Fibroblast of the aortic adventitia (primary cell): ENCODE results near the gene TMEM132D. TPM values are rescaled to one million over a fixed set of nuclear protein-coding genes. Genes with fewer than 3 reads are reported as not detected.

Experiments
- DNase-seq: peaks from one replicate; pipeline ENCODE4 v3.0.0-alpha.2; 2010; ENCODE audit warnings: low read depth
- H3K4me3 ChIP-seq: 2 replicates; pipeline ENCODE4 v1.5.1; 2011; ENCODE audit warnings: low read depth, mild to moderate bottlenecking, control low read depth, low read length, moderate library complexity
- total RNA-seq: library from RNA; depleted of rRNA; stranded (reverse); fragments of >200 nt; gene quantifications from 2 replicates; pipeline ENCODE4 v1.2.3, GENCODE V29; 2012; ENCODE audit warnings: low replicate concordance
- TF ChIP-seq, protein P1 (sequence below): IDR thresholded peaks from 2 replicates; pipeline ENCODE4 v1.5.1; 2011; ENCODE audit warnings: mild to moderate bottlenecking, low read length, control low read depth, inconsistent platforms; ENCODE audit not compliant: insufficient read depth

Gene TMEM132D
- total RNA-seq, 1 donor: not detected

DNA sequence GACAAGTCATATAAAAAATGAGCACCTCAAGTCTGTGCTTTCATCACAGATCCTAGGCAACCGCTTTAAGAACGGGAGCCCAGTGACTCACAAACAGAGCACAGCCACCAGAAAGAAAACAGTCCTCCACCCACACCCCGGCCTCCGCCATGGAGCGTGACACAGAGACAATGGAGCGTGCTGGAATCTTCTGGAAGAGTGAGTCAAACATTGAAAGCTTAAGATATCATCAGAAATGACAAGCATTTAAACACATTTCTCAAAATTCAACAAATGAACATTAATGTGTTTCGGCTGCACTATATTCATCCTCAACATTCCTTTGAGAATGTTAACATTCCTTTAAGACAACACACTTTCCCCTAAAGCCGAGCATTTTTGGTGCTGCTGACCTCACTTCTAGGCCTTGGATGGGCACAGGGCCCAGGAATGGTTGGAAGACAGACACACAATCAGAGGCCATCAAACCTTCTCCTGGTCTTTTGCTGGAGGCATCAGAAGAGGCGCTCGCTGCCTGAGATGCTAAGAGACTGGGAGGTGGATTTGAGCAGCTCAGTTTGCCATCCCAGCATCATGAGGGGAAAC lies 23.6 kb upstream of the TMEM132D start:
- TF ChIP-seq, protein P1, sequence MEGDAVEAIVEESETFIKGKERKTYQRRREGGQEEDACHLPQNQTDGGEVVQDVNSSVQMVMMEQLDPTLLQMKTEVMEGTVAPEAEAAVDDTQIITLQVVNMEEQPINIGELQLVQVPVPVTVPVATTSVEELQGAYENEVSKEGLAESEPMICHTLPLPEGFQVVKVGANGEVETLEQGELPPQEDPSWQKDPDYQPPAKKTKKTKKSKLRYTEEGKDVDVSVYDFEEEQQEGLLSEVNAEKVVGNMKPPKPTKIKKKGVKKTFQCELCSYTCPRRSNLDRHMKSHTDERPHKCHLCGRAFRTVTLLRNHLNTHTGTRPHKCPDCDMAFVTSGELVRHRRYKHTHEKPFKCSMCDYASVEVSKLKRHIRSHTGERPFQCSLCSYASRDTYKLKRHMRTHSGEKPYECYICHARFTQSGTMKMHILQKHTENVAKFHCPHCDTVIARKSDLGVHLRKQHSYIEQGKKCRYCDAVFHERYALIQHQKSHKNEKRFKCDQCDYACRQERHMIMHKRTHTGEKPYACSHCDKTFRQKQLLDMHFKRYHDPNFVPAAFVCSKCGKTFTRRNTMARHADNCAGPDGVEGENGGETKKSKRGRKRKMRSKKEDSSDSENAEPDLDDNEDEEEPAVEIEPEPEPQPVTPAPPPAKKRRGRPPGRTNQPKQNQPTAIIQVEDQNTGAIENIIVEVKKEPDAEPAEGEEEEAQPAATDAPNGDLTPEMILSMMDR: no peak
- no peak for DNase-seq

DNA sequence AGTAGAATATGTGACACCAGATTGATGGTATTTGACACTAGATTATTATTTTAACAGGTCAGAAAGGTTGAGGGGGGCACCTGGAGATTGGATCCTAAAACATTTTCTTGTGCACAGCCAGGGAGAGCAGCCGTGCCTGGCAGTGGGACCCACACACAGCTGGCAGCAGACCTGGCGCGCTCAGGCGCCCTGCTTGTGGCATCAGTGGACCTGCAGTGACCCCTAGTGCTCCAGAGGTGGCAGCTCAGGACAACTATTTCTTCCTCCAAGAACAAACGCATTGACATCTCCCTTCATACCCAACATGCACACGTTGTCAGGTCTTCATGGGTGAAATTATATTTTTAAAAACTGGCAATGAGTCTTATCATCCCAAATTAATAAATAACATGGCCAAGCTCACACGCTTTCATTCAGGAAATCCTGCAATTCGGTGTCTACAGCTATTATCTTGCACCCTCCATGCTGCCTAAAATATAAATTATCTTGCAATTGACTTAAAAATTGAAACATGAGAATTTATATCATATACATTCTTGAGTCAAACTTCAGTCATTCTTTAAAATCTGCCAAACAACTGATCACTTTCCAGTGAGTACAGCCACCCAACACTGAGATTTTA lies 7.7 kb upstream of the TMEM132D start:
- no peak overlapping the region for H3K4me3 ChIP-seq
- DNase-seq: no peak
- TF ChIP-seq, protein P1: no peak

More for the DNA sequence above, 23.6 kb upstream of the TMEM132D start:
- no peak overlapping the region for H3K4me3 ChIP-seq

DNA sequence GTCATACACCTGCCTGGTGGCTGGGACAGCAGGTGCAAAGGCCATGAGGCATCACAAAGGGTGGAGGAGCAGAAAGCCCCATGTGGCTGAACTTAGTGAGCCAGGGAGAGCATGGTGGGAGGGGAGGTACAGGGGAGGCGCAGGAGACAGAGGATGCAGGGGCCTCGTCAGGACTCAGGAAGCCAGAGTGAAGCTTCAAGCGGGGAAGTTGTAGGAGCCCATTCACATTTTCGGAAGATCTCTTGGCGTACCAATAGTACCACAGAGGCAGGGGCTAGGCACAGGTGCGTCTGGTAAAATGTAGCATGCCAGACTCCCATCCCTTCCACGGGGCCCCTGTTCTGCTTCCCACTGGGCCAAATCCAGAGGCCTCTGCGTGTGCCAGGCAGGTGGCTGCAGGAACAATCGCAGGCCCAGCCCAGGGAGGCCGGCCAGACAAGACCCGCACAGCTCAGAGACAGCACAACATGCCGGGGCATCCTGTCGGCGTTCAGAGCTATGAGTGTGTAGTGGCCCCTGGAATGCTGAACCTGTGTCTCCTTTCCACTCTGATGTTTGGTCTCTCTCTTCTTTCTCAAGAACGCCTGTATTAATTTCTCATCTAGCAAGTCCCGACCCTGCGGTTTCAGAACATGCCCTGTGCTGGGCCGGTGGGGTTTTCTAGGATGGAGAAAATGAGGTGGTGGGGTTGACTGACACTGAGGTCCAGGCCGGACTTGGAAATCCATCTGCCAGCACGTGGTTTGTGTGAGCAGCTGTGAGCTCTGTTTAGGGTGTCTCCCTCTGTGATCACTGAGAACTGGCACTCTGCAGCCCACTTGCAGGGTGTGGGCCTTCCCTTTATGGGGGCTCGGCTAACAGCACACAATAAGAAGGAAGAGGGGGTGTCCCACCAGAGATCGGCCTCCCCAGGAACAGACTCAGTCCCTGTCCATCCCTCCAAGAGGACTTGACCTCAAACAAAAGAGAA lies 5.5 kb upstream of the TMEM132D start:
- no peak overlapping the region for H3K4me3 ChIP-seq
- DNase-seq: no peak
- TF ChIP-seq, protein P1: no peak

DNA sequence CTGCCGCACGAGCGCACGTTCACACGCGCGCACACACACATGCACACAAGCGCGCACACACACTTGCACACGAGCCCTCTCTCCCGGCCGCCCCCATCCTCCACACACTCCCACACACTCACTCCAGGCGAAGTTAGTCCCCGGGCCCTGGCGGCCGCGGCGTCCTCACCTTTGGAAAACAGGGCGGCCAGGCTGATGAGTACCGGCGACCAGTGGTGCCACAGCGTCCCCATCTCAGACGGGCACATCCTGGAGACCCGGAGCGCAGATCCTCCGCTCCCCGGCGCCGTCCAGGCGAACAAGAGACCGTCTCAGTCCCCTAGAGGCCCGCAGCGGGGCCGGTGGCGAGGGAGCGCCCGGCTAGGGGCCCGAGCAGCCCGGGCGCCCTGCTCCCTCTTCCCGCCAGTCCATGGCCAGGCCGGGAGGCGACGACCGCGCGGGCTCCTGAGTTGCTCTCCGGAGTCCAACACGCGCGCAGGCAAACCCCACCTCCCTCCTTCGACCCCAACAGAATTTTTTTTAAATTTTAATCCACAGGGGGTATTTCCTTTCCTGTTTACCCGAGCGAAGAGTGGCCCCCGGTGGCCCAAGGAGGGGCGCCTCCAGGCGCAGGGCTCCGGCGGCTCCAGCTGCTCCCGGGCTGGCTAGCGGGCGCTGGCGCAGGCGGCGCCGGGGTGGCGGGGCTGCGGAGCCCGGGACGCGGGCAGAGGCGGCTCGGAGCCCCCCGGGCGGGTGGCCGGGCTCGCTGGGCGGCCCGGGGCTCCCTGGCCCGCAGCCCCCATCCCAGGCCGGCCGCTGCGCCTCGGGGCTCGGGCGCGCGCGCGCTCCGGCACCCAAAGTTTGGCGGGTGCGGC lies 506 bp downstream of the TMEM132D start:
- no peak for DNase-seq
- TF ChIP-seq, protein P1: no peak
- H3K4me3 ChIP-seq: no peak overlapping the region

DNA sequence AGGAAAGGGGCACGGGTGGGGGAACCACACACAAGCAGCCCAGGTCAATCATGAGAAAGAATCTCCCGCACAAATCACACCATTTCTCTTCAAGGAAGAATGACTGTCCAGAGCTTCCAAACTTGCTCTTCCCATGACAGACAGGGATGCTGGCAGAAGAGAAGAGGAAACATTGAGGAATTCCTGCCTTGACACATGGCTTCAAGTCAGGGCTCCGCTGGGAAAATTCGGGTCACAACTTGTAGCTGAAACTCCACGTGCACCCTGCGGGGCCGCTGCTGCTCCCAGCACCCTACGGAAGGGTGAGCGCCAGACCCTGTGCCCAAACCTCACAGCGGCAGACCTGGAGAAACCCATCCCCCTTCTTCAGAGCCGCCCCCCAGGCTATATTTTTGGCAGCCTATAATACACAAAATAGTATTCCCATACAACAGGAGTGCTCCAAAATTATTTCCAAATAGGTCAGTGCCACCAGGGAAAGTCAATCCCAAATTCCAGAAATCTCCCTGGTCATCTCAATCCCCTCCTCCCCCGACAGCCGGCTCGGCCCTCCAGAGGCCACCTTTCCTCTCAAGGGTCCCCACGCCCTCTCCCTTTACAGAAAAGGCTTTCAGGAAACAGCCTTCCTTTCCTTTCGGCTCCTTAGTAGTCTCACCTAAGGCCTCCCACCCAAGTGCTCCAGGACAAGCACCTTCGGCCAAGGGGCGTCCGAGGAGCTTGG lies 1.3 kb downstream of the TMEM132D start:
- TF ChIP-seq, protein P1: no peak
- H3K4me3 ChIP-seq: no peak overlapping the region
- DNase-seq: no peak

DNA sequence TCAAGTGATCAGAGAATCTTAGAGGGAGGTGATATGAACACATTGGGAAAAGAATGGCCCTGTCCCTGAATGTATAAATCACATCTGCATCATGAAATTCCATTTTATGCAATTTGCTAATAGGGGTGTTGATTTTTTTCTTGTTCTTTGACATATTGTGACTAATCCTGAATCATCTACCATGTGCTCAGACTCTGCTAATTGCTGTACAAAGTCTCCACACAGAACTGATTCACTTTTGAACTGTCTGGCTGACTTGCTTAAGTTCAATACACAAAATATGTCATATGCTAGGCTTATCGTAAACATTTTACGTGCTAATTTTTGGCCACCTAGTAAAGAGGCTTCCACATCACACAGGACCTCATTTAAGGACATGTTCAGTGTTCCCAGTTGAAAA lies 2.6 kb downstream of the TMEM132D start:
- no peak for DNase-seq
- H3K4me3 ChIP-seq: no peak overlapping the region
- TF ChIP-seq, protein P1: no peak
